Activated effector memory CD4-positive, alpha-beta T cell treated with Interleukin-2 at 50 U/mL for 16 hours (primary cell): Measurements from ENCODE around the gene LTBP1.

Experiments used
- DNase-seq: peaks from one replicate; pipeline ENCODE4 v3.0.0-alpha.2; 2020

Gene LTBP1

GRCh38 chr2:33122726-33123125, 176.0 kb downstream of the LTBP1 start:
- no peak for DNase-seq

- no peak for DNase-seq
These were observed 176.5 kb downstream of the LTBP1 start for GRCh38 chr2:33123216-33123615.

DNA sequence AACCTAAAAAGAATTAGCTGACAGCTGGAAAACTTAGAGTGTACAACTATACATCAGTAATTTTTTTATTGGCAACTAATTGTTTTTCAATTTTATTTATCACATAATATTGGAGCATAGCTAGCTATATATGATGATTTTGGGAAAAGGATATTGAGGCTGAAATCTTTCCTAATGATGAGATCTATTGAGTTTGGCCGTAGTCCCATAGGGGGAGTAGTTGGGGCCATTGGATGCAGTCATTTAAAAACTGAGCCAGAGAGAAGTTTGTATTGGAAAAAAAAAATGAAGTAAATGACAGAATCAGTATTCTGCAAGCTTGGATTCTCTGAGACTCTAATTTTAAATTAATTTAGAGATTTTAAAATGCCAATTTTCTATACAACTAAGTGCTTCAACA, 179.8 kb downstream of the LTBP1 start:
- DNase-seq, result no peak

GRCh38 chr2:33126958-33127357, 180.2 kb downstream of the LTBP1 start:
- no peak for DNase-seq

DNA sequence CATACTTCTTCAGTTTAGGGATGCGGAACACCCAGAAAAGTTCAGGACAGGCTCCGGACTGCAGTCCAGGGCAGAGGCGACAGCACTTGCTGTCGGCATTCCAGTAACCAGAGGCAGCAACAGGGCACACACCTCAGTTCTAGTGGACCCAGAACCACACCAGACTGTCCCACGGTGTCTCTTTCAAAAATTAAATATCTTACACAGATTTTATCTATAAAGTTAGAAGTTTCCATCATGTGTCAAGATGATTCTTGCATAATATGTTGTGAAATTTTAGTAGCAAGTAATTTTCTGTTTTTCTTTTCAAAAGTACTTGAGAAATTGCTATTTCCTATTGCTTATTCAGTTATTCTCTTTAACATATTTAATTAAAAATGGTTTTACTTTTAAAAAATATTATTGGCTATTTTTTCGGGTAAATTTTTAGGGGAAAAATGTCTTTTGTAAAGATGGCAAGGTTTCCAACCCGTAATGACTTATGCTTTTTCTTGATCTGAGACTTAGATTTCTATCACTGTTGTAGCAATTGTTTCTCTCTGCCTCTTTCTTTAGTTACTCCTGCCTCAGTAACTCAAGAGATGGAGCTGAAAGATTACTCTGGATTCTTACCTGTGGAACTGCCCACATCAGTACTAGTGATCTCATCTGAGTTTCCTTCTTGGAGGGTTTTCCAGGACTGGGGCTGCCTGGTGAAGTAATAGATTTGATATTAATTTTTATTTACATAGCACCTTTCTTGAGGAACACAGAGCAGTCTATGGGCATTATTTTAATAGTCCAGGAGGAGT, 182.7 kb downstream of the LTBP1 start:
- DNase-seq, result no peak

- no peak for DNase-seq
These were observed 183.3 kb downstream of the LTBP1 start for GRCh38 chr2:33130054-33130447.

DNA sequence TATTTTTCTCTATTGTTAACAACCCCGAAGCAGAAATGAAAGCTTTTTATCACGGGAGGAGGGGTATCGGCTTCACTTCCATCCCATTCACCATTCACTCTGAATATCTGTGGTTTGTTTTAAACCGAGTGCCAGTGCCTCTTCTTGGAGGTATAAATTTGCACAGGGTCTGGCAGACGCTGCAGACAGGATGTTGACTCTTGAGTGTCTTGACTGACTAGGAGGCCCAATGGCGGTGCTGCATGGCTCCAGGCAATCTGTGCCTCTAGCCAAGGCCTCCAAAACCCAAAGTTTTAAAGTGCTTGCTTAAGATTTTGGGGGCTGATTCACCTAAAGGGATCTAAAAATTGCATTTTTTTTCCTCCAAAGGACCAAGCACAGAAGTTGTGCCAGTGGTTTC, 183.8 kb downstream of the LTBP1 start:
- DNase-seq, result no peak

DNA sequence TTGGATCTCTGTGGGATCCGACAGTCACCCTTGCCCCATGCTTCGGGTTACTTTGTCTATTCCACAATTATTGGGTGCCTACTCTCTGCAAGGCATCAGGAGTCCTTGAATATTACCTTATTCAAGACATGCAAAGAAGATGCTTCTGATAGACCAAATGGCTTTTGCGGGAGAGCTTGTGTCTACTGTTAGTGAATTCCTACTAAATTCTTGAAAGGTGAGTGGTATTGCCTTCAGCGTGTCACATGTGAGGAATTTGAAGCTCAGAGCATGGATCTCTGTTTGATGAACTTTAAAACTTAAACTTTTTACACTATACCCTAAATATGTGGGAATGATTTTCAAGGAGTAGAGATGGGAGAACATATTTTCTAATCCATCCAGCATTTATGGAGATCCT, 184.4 kb downstream of the LTBP1 start:
- no peak for DNase-seq

DNA sequence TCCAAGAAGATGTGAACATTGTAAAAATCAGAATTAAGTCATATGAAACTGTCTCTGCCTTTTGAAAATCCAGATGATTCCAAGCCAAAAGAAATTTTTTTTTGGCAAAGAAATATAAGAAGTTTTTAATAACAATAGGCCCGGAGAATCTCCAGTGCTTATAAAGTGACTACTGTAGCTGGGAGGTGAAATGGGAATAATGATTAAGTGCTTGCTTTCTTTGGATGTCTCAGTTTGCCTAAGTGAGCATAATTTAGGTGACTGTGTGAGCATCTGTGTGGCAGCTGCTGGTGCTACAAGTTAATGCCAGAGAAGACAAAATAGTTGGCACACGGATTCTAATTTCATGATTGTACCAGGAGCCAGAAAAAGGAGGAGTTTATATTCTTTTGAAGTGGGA, 185.0 kb downstream of the LTBP1 start:
- DNase-seq, result no peak

GRCh38 chr2:33133454-33133952, 186.8 kb downstream of the LTBP1 start:
- DNase-seq, result no peak

DNA sequence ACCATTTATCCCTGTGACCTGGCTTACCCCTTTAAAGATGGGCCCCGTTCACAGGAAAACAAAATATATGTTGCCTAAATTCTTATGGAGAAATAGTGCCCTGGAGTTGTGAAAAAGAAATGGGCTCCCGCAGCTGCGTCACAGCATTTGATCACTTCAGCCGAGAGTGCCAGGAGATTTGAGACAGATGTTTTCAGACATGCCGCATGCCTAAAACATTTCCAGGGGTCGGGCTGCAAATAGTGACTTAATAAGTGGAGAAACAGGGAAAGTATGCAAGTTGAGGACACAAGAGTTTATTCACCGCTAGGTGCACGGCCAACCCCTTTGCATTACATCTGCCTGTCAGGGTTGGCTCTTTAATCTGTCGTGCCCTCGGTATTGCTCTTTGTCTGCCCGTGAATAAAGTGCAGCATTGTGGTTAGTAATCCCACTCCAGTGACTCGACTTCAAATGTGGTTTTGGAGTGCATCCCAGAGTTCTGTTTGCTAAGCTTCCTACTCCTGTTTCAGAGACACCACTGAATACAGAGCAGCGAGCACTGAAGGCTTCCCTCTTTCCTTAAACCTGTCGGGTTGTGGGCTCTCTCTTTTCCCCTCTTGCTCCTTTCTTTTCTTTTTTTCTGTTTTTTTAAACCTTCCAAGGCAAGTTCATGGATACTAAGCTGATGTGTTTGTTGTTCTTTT, 187.5 kb downstream of the LTBP1 start:
- DNase-seq, result no peak

DNA sequence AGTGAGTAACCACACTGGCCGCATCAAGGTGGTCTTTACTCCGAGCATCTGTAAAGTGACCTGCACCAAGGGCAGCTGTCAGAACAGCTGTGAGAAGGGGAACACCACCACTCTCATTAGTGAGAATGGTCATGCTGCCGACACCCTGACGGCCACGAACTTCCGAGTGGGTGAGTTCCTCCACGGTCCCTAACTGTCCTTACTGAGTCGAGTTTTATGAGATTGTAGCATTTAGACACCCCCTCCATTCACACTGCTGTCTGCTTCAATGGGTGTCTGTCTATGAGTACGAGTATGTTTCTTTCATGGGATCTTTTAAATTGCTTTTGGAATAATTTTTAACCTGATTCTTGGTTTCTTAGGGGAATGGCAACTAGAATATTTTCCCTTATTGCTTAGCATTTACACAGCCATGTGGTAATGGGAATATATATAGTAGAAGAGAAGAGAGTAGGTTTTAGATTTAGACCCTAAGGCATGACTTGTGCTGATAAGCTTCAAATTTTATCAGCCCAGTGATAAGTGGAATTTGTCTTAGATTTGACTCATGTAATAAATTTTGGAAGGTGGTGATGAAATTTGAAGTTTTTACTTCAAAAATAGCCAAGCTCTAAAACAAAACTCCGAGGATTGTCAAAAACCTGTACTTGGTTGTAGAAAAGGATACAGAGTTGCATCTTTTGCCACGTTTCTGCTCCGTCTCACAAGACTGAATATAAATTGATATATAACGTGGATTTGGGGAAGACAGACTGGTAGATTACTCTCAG, 188.2 kb downstream of the LTBP1 start:
- DNase-seq, result no peak

DNA sequence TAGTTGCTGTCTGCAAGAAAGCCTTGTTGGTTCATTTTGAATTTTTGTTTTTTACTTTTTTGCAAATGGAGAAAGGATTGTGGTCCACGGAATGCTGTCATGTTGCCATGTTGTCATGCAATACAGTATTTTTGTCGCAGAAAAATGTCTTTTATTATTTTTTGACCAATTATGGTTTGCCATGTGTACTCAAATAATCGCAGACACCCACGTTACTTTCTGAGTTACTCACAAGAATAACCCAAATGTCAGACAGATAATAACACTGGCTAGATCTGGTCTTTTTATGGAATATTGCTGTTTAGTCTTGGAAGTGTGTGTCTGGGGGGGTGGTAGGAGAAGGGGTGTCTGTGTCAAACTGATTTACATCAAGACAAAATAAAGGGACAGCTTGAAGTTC, 188.9 kb downstream of the LTBP1 start:
- no peak for DNase-seq

GRCh38 chr2:33136056-33136455, 189.3 kb downstream of the LTBP1 start:
- no peak for DNase-seq

- DNase-seq, result no peak
These were observed 189.8 kb downstream of the LTBP1 start for GRCh38 chr2:33136566-33136965.

- no peak for DNase-seq
These were observed 190.6 kb downstream of the LTBP1 start for GRCh38 chr2:33137331-33137730.

DNA sequence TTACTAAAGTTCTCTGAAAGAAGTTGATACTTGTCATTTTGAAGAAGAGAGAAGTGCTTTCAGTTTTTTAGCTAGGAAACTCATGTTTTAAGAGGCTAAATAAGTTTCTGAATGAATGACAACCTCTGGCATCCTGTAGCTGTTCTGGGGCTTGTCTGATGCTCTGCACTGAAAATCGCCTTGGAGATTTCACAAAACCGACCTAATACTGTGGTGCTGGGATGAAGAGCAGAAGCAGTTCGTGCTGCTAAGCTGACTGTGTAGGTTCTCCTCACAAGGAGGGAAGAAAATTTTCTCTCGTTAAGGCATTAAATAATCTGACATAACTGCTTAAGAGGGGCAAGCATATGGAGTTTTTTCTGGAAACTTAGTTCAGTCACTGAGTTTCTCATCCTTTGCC, 193.2 kb downstream of the LTBP1 start:
- no peak for DNase-seq

DNA sequence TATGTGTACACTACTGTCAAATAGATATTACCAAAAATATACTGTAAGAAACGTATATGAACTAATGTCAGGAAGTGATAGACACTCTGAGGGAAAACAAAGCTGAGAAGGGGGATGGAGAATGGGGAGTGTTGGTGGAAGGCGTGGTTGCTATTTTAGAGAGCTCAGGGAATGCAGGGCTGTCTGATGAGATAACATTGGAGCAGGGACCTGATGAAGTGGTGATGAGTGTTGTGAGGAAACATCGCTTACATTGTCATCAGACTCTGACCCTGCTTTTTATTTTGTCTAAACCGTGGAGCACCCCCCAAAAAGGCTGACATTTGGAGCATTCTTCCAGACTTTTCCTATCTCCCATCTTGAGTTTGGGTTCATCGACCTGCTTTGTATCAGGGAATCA, 194.7 kb downstream of the LTBP1 start:
- DNase-seq, result no peak

DNA sequence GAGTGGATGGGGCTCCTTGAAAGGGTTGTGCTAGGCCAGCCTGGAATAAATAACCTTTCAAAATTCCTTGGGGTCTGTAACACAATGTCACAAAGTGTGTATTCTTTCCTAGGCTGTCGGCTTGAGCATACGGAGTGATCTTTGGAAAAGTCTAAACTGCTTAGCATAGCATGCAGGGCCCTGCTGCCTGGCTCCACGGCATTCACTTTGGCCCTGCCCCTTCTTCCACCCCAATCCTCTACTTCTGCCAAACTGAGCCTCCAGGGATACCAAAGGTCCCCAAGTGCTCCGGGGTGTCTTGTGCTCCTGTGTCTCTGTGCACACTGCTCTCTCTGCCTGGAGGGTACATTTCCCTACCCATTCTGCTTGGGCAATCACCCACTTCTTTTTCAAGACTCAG, 196.1 kb downstream of the LTBP1 start:
- DNase-seq, result no peak

DNA sequence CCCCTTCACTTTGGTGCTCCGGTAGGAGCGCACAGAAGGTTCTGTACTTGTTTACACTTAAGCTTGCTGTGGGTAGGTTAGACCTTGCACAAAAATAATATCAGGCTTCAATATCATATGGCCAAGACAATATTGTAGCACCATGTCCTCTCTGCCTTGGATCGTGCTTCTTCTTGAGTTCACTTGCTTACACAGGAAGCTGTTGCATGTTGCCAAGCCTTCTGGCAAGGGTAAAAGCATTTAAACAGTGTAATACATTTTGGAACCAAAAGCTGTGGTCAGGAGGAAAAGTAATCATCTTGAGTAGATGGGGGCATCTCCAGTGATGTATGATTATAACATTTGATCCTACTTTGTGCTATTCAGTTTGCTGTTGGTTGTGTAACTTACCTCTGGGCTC, 197.5 kb downstream of the LTBP1 start:
- DNase-seq, result no peak

GRCh38 chr2:33145459-33145858, 198.7 kb downstream of the LTBP1 start:
- no peak for DNase-seq

- DNase-seq, result no peak
These were observed 199.3 kb downstream of the LTBP1 start for GRCh38 chr2:33146102-33146501.

DNA sequence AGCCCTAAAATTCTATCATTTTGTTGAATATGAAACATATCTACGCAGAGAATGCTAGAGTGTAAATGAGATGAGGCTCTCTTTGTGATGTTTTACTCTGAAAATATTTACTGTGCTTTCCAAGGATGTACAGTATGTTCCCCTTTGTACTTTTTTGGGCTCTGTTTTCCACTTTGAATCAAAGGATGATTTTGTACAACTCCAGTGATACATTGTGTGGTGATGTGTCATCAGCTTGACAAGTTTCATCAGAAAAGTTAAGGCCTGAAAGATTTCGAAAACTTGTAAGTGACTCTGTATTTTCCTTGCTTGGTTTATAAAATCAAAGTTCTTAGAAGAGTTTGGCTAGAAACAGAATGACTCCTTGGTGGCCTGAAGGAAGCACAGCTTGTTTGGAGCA, 206.3 kb downstream of the LTBP1 start:
- DNase-seq, result no peak

- no peak for DNase-seq
These were observed 211.8 kb downstream of the LTBP1 start for GRCh38 chr2:33158482-33159003.
